Endothelial cell of umbilical vein (primary cell): ENCODE results near the gene CTBP2. TPM values are rescaled to one million over a fixed set of nuclear protein-coding genes. Genes with fewer than 3 reads are reported as not detected.

ENCODE experiments used
- BruUV-seq: library from RNA; stranded (reverse); fragments of 400-500 nt; replicated peaks from 2 replicates; lab custom pipeline; 2021; lab: Mats Ljungman, UMichigan
- CTCF ChIA-PET: fragments of 300-600, 350-600 bp; sonication (Branson Sonifier 250); formaldehyde crosslinking; loops from one replicate; lab custom pipeline; 2021; ENCODE audit warnings: antibody characterized with exemption, inconsistent platforms; lab: Charles Lee
- POLR2A ChIA-PET: fragments of 300-600, 350-600 bp; sonication (Branson Sonifier 250); formaldehyde crosslinking; loops from one replicate; lab custom pipeline; 2021; ENCODE audit warnings: antibody characterized with exemption, inconsistent platforms; lab: Charles Lee
- DNase-seq: peaks from one replicate; pipeline ENCODE4 v3.0.0-alpha.2; 2011; ENCODE audit warnings: low read depth, low spot score
- FAIRE-seq: peaks from 2 replicates; lab custom pipeline; 2011; peaks lifted over from hg19 to GRCh38; lab: Jason Lieb, UNC
- H2AFZ ChIP-seq: 2 replicates; pipeline ENCODE4 v1.6.0; 2012; ENCODE audit warnings: low read depth, low read length, control low read depth, inconsistent platforms
- H3K27ac ChIP-seq: 2 replicates; pipeline ENCODE4 v1.5.1; 2011; ENCODE audit warnings: low read depth, mild to moderate bottlenecking, control low read depth, low read length, moderate library complexity; ENCODE audit not compliant: insufficient read depth
- H3K27me3 ChIP-seq, 2 experiments: 2 replicates each; pipeline versions ENCODE4 v1.6.0 to v1.6.1; 2011; ENCODE audit warnings: low read length in 2 of 2, mixed read lengths in 1 of 2; ENCODE audit not compliant: control insufficient read depth in 2 of 2, insufficient read depth in 2 of 2
- H3K36me3 ChIP-seq, 2 experiments: 2 replicates in 1 of 2; 3 replicates in 1 of 2; pipeline ENCODE4 v1.5.1; 2011; ENCODE audit warnings: low read length in 2 of 2, mild to moderate bottlenecking in 1 of 2, moderate library complexity in 1 of 2; ENCODE audit not compliant: control insufficient read depth in 2 of 2, insufficient read depth in 2 of 2; ENCODE audit errors: extremely low read depth in 1 of 2
- H3K4me1 ChIP-seq: 3 replicates; pipeline ENCODE4 v1.5.1; 2011; ENCODE audit warnings: mild to moderate bottlenecking, low read length; ENCODE audit not compliant: control insufficient read depth, insufficient read depth; ENCODE audit errors: extremely low read depth
- H3K4me2 ChIP-seq: 2 replicates; pipeline ENCODE4 v1.6.1; 2011; ENCODE audit warnings: low read length, control low read depth, mixed read lengths; ENCODE audit not compliant: insufficient read depth
- H3K4me3 ChIP-seq, 3 experiments: fragments of 200-600 bp in 1 of 3; sonication (generic), shearing (Covaris generic) in 1 of 3; replicated peaks in 1 of 3; 2 replicates each; pipeline ENCODE4 v1.5.1; 2011 to 2016; ENCODE audit warnings: control low read depth in 3 of 3, low read length in 3 of 3, mild to moderate bottlenecking in 2 of 3, inconsistent platforms in 1 of 3, low read depth in 1 of 3, moderate library complexity in 1 of 3; ENCODE audit not compliant: insufficient read depth in 1 of 3
- H3K79me2 ChIP-seq: 2 replicates; pipeline ENCODE4 v1.6.0; 2012; ENCODE audit warnings: low read length, inconsistent platforms; ENCODE audit not compliant: control insufficient read depth, insufficient read depth
- H3K9ac ChIP-seq: replicated peaks from 2 replicates; pipeline ENCODE3; 2011; ENCODE audit warnings: low read length, control low read depth; ENCODE audit not compliant: insufficient read depth; ENCODE audit errors: extremely low read depth
- H3K9me1 ChIP-seq: replicated peaks from 3 replicates; pipeline ENCODE4 v1.6.0; 2011; ENCODE audit warnings: mild to moderate bottlenecking, low read length; ENCODE audit not compliant: control insufficient read depth, insufficient read depth; ENCODE audit errors: extremely low read depth
- H3K9me3 ChIP-seq: replicated peaks from 2 replicates; pipeline ENCODE4 v1.5.1; 2012; ENCODE audit warnings: low read length, inconsistent platforms; ENCODE audit not compliant: control insufficient read depth, insufficient read depth
- H4K20me1 ChIP-seq: replicated peaks from 2 replicates; pipeline ENCODE3; 2011; ENCODE audit warnings: mild to moderate bottlenecking, low read length; ENCODE audit not compliant: control insufficient read depth, insufficient read depth; ENCODE audit errors: extremely low read depth
- EZH2 ChIP-seq: IDR thresholded peaks from 2 replicates; pipeline ENCODE4 v1.6.1; 2012; ENCODE audit warnings: borderline replicate concordance, low read depth, mild to moderate bottlenecking, moderate library complexity, low read length, inconsistent platforms; ENCODE audit not compliant: severe bottlenecking
- FOS ChIP-seq: IDR thresholded peaks from 2 replicates; pipeline ENCODE4 v1.6.1; 2011; ENCODE audit warnings: mild to moderate bottlenecking, low read length, moderate library complexity, borderline replicate concordance; ENCODE audit not compliant: insufficient read depth
- GATA2 ChIP-seq: IDR thresholded peaks from 2 replicates; pipeline ENCODE4 v1.7.0; 2011; ENCODE audit warnings: low read depth, mild to moderate bottlenecking, moderate library complexity, mixed read lengths, low read length; ENCODE audit not compliant: insufficient read length, insufficient read depth
- JUN ChIP-seq: IDR thresholded peaks from 2 replicates; pipeline ENCODE4 v1.6.1; 2011; ENCODE audit warnings: borderline replicate concordance, low read depth; ENCODE audit not compliant: insufficient read length, insufficient read depth
- MYC ChIP-seq: IDR thresholded peaks from one replicate; pipeline ENCODE4 v1.6.1; 2011; ENCODE audit warnings: mild to moderate bottlenecking, low read depth, low read length
- POLR2A ChIP-seq: IDR thresholded peaks from 2 replicates; pipeline ENCODE4 v1.6.1; 2012; ENCODE audit warnings: low read depth, mild to moderate bottlenecking, control low read depth, low read length
- POLR2AphosphoS5 ChIP-seq: IDR thresholded peaks from 2 replicates; pipeline ENCODE4 v1.6.1; 2012; ENCODE audit warnings: low read depth, mild to moderate bottlenecking, control low read depth, low read length, moderate library complexity; ENCODE audit not compliant: insufficient read depth
- dilution Hi-C: fragments of 300-500 bp; cut with MboI; formaldehyde crosslinking; loops from one replicate; pipeline ENCODE4 v1.15.0; 2019; ENCODE audit warnings: low sequenced_read_pairs; ENCODE audit not compliant: extremely low pct_ligation_motif_present
- intact Hi-C: fragments of 100-400 bp; cut with micrococcal nuclease; formaldehyde crosslinking; loops from one replicate; pipeline ENCODE4 v1.10.0; 2022
- polyA plus RNA-seq, 4 experiments: library from polyadenylated mRNA; depleted of rRNA in 3 of 4; stranded (reverse) in 3 of 4; unstranded in 1 of 4; fragments of >200 nt; gene quantifications; 2 replicates each; pipeline versions ENCODE4 v1.2.1 to v1.2.3, GENCODE V29; 2011 to 2012; ENCODE audit warnings: missing spikeins in 1 of 4
- total RNA-seq: library from RNA; stranded (reverse); gene quantifications from 2 replicates; pipeline ENCODE4 v1.2.3, GENCODE V29; 2021
- TF ChIP-seq, protein P1 (sequence below): IDR thresholded peaks from 2 replicates; pipeline ENCODE4 v1.6.1; 2011; ENCODE audit not compliant: insufficient read depth, insufficient read length
- TF ChIP-seq, protein P2 (sequence below), 2 donors: IDR thresholded peaks; 1 replicate in 1 of 2; 2 replicates in 1 of 2; pipeline ENCODE4 v1.5.1; 2011; ENCODE audit warnings: low read length in 2 of 2, mild to moderate bottlenecking in 2 of 2, moderate library complexity in 2 of 2, control low read depth in 1 of 2, inconsistent platforms in 1 of 2, low read depth in 1 of 2; ENCODE audit not compliant: insufficient read depth in 1 of 2; ENCODE audit errors: extremely low read depth in 1 of 2

Gene CTBP2
- total and polyA plus RNA-seq, 2 donors (not counting 3 experiments of a cell fraction or from before 2014, with no cell fraction given), result 118 to 128 TPM

DNA sequence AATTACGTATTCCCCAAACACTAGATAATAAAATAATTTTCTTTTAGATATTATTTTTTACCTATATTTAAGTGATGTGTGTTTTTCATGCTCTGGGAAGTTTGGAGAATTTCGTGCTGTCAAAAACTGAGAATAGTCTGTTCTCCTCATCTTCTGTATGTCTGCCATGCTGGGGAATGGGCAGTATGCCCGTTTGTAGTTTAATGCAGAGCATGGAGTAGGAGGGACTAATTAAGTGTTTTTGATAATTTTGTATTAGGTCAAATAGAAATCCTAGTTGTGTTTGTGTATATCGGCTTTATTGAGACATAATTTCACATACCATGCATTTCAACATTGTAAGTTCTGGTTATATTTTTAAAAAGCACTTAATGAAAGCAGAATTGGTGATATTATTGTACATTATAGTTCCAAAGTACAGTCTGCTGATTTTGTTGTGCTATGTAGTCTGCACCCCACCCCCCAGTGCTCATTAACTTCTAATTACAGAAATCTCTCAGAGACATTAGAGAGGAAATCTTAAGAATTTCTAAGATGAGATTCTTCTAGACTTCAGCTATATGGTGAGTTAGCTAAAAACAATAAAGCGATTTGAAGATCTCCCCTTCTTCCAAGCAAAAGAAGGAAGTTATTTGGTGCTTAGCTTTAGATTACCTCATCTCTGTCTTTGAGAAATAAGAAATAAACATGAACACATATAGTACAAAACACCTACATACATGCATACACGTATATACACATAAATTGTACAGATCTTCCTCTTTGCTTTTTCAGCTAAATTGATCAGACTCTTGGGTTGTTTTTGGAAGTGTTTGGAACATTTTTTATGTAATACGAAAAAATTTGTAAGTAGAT, 196.3 kb downstream of the CTBP2 start:
- ChIA-PET POLR2A (no interaction called here), CTCF (interaction anchor here (1.1 to 2.0 kb wide), 3 partner anchors 10 to 12 kb away, joined by 4 to 6 read pairs (median 5); no protein-coding TSS in a partner anchor)
- H3K27me3 ChIP-seq, result no peaks in the 10 kb centered on the region
- DNase-seq, result no peak
- TF ChIP-seq, protein P1, sequence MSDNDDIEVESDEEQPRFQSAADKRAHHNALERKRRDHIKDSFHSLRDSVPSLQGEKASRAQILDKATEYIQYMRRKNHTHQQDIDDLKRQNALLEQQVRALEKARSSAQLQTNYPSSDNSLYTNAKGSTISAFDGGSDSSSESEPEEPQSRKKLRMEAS, result no peak
- TF ChIP-seq, protein P2, sequence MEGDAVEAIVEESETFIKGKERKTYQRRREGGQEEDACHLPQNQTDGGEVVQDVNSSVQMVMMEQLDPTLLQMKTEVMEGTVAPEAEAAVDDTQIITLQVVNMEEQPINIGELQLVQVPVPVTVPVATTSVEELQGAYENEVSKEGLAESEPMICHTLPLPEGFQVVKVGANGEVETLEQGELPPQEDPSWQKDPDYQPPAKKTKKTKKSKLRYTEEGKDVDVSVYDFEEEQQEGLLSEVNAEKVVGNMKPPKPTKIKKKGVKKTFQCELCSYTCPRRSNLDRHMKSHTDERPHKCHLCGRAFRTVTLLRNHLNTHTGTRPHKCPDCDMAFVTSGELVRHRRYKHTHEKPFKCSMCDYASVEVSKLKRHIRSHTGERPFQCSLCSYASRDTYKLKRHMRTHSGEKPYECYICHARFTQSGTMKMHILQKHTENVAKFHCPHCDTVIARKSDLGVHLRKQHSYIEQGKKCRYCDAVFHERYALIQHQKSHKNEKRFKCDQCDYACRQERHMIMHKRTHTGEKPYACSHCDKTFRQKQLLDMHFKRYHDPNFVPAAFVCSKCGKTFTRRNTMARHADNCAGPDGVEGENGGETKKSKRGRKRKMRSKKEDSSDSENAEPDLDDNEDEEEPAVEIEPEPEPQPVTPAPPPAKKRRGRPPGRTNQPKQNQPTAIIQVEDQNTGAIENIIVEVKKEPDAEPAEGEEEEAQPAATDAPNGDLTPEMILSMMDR (IDR thresholded peaks at IDR 0.05; ENCODE audit: extremely low read depth in 1 of 2, insufficient read depth in 1 of 2, low read depth in 1 of 2, low read length in 2 of 2), result no peak
- no peak for TF ChIP-seq GATA2
- TF ChIP-seq JUN, result no peak
- no peak for TF ChIP-seq FOS
- no peak for TF ChIP-seq POLR2AphosphoS5
- TF ChIP-seq POLR2A, result no peak
- TF ChIP-seq EZH2, result no peak
- TF ChIP-seq MYC, result no peak
- no TSS peak for BruUV-seq
- peaks cover 33% of the 10 kb centered on the region for H3K79me2 ChIP-seq
- dilution Hi-C loops (no loop called here), intact Hi-C loops (no loop called here)
- no peak overlapping the region for H3K9ac ChIP-seq
- H3K4me2 ChIP-seq, result no peak overlapping the region
- FAIRE-seq, result no peak
- H3K9me1 ChIP-seq, result no peaks in the 10 kb centered on the region
- H2AFZ ChIP-seq, result no peak overlapping the region
- H3K36me3 ChIP-seq, result peaks cover 0 to 11% of the 10 kb centered on the region in 2 experiments
- H3K27ac ChIP-seq, result no peak overlapping the region
- no peak overlapping the region for H3K4me3 ChIP-seq
- peaks cover 11% of the 10 kb centered on the region for H4K20me1 ChIP-seq
- no peaks in the 10 kb centered on the region for H3K4me1 ChIP-seq
- H3K9me3 ChIP-seq, result no peaks in the 10 kb centered on the region
